ENCODE measurements around the gene ARL2BP. TPM values are rescaled to one million over a fixed set of nuclear protein-coding genes. Genes with fewer than 3 reads are reported as not detected.

The ARL2BP gene
- total and polyA plus RNA-seq, 9 of the 15 experiments (the other 6 are each of a cell fraction or from before 2014, with no cell fraction given), result 16.7 to 41.8 (median 27.2) TPM

GRCh38 chr16:57244767-57245471 is at the start of gene ARL2BP (continued):
- TF ChIP-seq VEZF1 (CRISPR knock-in tag; IDR thresholded peaks at IDR 0.05) (peak; percentile 76), ZNF217 (CRISPR knock-in tag; IDR thresholded peaks at IDR 0.05) (no peak), ZNF41 (CRISPR knock-in tag; conservative IDR thresholded peaks at IDR 0.05) (no peak), PRPF4 (IDR thresholded peaks at IDR 0.05; ENCODE audit: insufficient read depth, low read depth, low read length, poor library complexity, severe bottlenecking) (no peak), ZNF668 (CRISPR knock-in tag; IDR thresholded peaks at IDR 0.05) (no peak), PML (IDR thresholded peaks at IDR 0.05; ENCODE audit: low read length) (peak; percentile 33; the same call in 1 of the 2 replicates), PPARD (CRISPR knock-in tag; IDR thresholded peaks at IDR 0.05) (no peak), MNT (conservative IDR thresholded peaks at IDR 0.05) (peak; percentile 60 to 82), ZNF830 (CRISPR knock-in tag; IDR thresholded peaks at IDR 0.05) (no peak), IRF2 (CRISPR knock-in tag; IDR thresholded peaks at IDR 0.05) (no peak), ZNF280A (IDR thresholded peaks at IDR 0.05; ENCODE audit: low read depth, partially characterized antibody) (peak; percentile 92), PCBP2 (IDR thresholded peaks at IDR 0.05; ENCODE audit: low read depth, low read length, poor library complexity, severe bottlenecking) (no peak), KDM1A (IDR thresholded peaks at IDR 0.05) (peak; percentile 55 to 64; a peak in 1 of 4 replicates), CXXC5 (CRISPR knock-in tag; IDR thresholded peaks at IDR 0.05) (peak; percentile 92), BDP1 (IDR thresholded peaks at IDR 0.05; ENCODE audit: insufficient read depth, insufficient read length) (no peak), EWSR1 (IDR thresholded peaks at IDR 0.05; ENCODE audit: borderline replicate concordance, low read depth, partially characterized antibody) (no peak), SMARCE1 (IDR thresholded peaks at IDR 0.05) (0 out of 2 replicates have a peak, but pooled peaks have one; percentile 9), ARID1B (IDR thresholded peaks at IDR 0.05) (0 out of 2 replicates have a peak, but pooled peaks have one; percentile 15)
- TF ChIP-seq, protein P1, sequence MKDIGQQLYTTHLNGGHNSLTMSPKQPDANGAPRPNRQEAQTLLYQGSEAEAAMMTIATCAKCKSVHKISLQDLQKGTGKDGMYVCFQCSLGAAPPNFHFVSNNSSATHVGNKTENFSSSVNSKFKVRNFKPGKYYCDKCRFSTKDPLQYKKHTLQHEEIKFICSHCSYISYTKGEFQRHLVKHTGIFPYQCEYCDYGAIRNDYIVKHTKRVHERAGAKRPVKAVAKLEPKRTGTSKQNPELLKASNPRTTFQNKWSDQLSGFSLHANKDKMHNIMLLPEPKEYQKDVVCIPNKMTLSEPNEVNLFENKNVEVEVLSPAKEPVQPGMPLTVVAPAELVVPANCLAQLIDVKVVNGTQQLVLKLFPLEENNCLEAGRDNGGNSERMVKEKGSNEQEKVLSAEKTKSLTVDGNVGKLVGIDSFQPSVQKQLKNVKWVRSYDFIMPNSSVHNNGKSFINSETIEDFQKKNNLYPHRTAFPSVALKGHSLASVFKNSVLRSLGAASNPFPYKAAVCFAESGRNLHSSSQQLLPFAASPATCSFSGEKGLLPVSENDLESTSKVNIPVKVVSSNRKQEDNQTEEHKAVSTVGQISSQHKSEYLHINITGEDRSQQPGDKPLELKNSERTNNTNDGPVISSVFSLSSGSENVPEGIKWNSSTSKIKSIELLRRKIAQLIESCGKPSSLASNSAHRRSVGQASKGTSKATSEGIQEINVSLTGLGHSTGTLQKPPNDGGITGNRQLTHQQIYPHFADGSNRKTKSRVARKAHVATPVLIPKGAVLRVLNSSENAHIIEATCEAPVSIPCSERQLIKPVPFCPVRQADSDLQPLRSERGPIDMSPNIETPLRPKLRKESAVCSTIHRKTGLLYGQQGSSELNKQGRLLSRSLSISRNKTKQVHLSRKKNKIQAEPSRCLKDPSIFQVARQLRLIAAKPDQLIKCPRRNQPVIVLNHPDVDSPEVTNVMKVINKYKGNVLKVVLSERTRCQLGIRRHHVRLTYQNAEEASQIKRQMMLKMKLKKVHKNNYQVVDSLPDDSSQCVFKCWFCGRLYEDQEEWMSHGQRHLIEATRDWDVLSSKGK (CRISPR knock-in tag; IDR thresholded peaks at IDR 0.05), result no peak

All from K562 (cell line).